ENCODE results near the gene FAM120B. TPM values are rescaled to one million over a fixed set of nuclear protein-coding genes. Genes with fewer than 3 reads are reported as not detected.

The FAM120B gene
- total RNA-seq, 1 donor from 2014 or later, result 9.9 TPM

DNA sequence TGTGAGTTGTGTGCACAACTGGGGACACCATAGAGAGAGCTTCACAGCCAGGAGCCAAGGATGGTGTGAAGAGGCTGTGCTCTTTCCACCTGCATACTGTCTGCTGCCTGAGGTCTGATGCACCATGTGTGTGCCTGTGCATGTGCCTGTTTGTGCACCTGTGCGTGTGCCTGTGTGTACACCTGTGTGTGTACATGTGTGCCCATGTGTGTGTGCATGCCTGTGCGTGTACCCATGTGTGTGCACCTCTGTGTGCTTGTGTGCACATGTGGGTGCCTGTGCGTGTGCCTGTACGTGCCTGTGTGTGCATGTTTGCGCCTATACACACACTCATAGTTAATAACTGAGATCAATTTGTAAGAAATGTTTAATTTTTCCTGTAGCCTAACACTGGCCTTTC lies 51.3 kb downstream of the FAM120B start:
- Histone ChIP-seq H3K36me3 (peaks cover 12 to 39% of the 10 kb centered on the region in 2 donors), H3K27ac (no peak overlapping the region), H3K9me3 (no peaks in the 10 kb centered on the region), H3K4me3 (no peak overlapping the region), H3K27me3 (no peaks in the 10 kb centered on the region), H3K4me1 (no peaks in the 10 kb centered on the region)
- TF ChIP-seq, protein P1, sequence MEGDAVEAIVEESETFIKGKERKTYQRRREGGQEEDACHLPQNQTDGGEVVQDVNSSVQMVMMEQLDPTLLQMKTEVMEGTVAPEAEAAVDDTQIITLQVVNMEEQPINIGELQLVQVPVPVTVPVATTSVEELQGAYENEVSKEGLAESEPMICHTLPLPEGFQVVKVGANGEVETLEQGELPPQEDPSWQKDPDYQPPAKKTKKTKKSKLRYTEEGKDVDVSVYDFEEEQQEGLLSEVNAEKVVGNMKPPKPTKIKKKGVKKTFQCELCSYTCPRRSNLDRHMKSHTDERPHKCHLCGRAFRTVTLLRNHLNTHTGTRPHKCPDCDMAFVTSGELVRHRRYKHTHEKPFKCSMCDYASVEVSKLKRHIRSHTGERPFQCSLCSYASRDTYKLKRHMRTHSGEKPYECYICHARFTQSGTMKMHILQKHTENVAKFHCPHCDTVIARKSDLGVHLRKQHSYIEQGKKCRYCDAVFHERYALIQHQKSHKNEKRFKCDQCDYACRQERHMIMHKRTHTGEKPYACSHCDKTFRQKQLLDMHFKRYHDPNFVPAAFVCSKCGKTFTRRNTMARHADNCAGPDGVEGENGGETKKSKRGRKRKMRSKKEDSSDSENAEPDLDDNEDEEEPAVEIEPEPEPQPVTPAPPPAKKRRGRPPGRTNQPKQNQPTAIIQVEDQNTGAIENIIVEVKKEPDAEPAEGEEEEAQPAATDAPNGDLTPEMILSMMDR (IDR thresholded peaks at IDR 0.05), result no peak
- DNase-seq (ENCODE audit: low spot score in 2 of 2), result no peak
- intact Hi-C loops (cut with DNase I), result no loop called here

DNA sequence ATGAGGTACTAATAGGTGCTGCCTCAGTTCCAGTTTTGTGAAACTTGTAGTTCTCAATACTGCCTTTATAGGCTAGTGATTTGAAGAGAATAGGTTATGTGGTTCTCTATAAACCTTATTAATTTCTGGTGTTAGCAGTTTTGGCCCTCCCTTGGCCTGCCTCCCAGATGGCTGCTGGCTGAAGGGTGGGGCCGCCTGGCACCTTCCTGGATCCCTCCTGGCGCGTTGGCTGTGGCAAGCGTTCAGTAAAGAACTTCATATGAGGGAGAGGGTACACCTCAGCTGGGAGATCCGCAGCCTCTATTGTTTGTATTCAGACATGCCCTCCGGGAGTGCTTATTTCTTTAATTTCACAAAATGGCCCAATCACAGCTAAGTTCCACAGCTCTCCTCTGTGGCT lies 51.9 kb downstream of the FAM120B start:
- intact Hi-C loops (cut with DNase I), result no loop called here
- H3K36me3 ChIP-seq, result peaks cover 12 to 46% of the 10 kb centered on the region in 2 donors
- TF ChIP-seq, protein P1 (IDR thresholded peaks at IDR 0.05), result no peak

DNA sequence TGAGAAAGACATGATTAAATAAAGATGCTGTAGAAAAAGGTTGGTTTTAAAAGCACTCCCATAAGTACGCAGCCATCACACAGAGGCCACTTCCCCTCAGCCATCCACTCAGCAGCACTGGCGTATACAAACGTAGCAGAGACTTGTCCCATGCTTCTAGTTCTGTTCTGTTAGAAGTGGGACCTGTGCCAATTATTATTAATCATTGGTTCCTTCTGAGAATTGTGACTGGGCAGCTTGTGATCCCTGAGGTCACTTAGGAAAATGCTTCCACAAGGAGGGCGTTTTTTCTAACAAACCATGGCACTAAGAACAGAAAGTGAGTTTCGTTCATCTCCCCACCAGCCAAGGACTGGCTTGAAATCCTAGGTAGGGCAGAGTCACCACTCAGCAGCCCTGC lies 53.9 kb downstream of the FAM120B start:
- no peak overlapping the region for H3K4me3 ChIP-seq
- H3K27ac ChIP-seq, result no peak overlapping the region
- no peaks in the 10 kb centered on the region for H3K9me3 ChIP-seq
- DNase-seq (ENCODE audit: low spot score in 2 of 2), result no peak
- H3K4me1 ChIP-seq, result no peaks in the 10 kb centered on the region
- intact Hi-C loops (cut with DNase I), result no loop called here
- TF ChIP-seq, protein P1 (IDR thresholded peaks at IDR 0.05), result no peak
- H3K27me3 ChIP-seq, result no peaks in the 10 kb centered on the region
- peaks cover 16 to 60% of the 10 kb centered on the region in 2 donors for H3K36me3 ChIP-seq

More for the DNA sequence above, 51.9 kb downstream of the FAM120B start:
- no peak for DNase-seq (ENCODE audit: low spot score in 2 of 2)
- Histone ChIP-seq H3K27me3 (no peaks in the 10 kb centered on the region), H3K27ac (no peak overlapping the region), H3K4me1 (no peaks in the 10 kb centered on the region), H3K4me3 (no peak overlapping the region), H3K9me3 (no peaks in the 10 kb centered on the region)

DNA sequence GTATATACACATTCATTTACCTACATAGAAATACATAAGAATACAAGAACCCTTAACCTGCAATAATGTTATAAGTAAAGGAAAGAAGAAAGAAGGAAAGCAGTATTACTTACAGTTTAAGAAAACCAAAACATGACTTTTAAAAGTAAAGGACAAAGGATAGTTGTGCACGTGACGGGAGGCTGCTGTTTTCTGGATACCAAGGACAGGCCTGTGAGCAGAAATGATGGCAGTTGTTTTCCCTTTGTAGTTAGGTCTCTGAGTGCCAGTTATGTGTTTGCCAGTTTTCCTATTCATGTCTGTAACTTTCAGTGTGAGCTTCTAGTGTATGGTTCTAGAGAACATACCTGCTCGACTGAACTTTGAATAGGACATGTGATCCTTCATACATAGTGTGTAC lies 54.8 kb downstream of the FAM120B start:
- no peaks in the 10 kb centered on the region for H3K4me1 ChIP-seq
- no peak overlapping the region for H3K4me3 ChIP-seq
- H3K27me3 ChIP-seq, result no peaks in the 10 kb centered on the region
- no peaks in the 10 kb centered on the region for H3K9me3 ChIP-seq
- H3K36me3 ChIP-seq, result peaks cover 16 to 67% of the 10 kb centered on the region in 2 donors
- TF ChIP-seq, protein P1 (IDR thresholded peaks at IDR 0.05), result no peak
- no peak for DNase-seq (ENCODE audit: low spot score in 2 of 2)
- H3K27ac ChIP-seq, result no peak overlapping the region
- intact Hi-C loops (cut with DNase I), result no loop called here

DNA sequence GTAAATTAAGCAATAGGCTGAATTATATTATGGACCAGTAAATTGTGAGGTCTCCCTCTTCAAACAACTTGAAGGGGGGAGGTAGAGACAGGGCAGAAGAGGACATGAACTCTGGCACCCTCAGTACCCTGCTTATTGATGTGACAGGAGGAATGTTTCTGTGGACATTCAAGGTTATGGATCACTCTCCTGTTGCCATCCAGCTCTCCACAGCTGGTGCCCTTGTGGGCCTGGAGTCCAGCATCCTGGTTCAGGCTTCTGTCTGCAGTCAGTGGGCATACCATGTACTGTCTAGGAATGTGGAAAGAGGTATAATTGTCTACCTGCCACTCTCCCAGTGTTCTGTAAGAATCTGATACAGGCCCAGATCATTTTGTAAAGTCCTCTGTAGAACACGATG lies 55.6 kb downstream of the FAM120B start:
- intact Hi-C loops (cut with DNase I), result no loop called here
- TF ChIP-seq, protein P1 (IDR thresholded peaks at IDR 0.05), result no peak
- Histone ChIP-seq H3K9me3 (no peaks in the 10 kb centered on the region), H3K4me3 (no peak overlapping the region), H3K4me1 (no peaks in the 10 kb centered on the region), H3K27me3 (no peaks in the 10 kb centered on the region), H3K36me3 (peaks cover 16 to 65% of the 10 kb centered on the region in 2 donors), H3K27ac (no peak overlapping the region)
- DNase-seq (ENCODE audit: low spot score in 2 of 2), result no peak

DNA sequence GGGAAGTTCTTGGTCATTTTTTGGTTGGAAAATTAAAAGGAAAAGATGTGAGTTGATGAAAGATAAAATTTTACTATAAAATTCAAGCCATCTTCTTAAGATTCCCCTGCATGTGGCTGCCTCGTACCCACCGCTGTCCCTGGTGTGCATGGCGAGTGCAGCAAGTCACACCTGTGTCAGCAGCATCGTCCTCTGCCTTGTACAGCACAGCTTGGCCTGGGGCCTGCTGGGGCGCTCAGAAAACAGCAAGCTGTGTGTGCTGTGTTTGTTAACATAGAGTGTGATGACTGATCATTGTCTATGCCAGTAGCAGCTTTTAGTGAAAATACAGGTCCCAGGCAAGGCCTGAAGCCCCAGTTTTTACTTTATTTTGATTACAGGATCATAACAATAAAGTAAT lies 56.7 kb downstream of the FAM120B start:
- intact Hi-C loops (cut with DNase I), result no loop called here
- Histone ChIP-seq H3K36me3 (peaks cover 16 to 54% of the 10 kb centered on the region in 2 donors), H3K27me3 (no peaks in the 10 kb centered on the region), H3K4me3 (no peak overlapping the region), H3K4me1 (no peaks in the 10 kb centered on the region), H3K9me3 (no peaks in the 10 kb centered on the region), H3K27ac (no peak overlapping the region)
- no peak for DNase-seq (ENCODE audit: low spot score in 2 of 2)
- TF ChIP-seq, protein P1 (IDR thresholded peaks at IDR 0.05), result no peak

Measured in ascending aorta (tissue), 2 donors.